Caco-2 (cell line): Measurements from ENCODE around the gene SPATA31D1. TPM values are rescaled to one million over a fixed set of nuclear protein-coding genes. Genes with fewer than 3 reads are reported as not detected.

ENCODE experiments used
- BruUV-seq: library from RNA; stranded (reverse); fragments of 400-500 nt; replicated peaks from 2 replicates; lab custom pipeline; 2021; lab: Mats Ljungman, UMichigan
- CTCF ChIA-PET: fragments of 300-600 bp; sonication (Branson Sonifier 250); formaldehyde crosslinking; loops from one replicate; lab custom pipeline; 2022; ENCODE audit warnings: antibody characterized with exemption; lab: Charles Lee
- POLR2A ChIA-PET: fragments of 300-600 bp; sonication (Branson Sonifier 250); formaldehyde crosslinking; loops from one replicate; lab custom pipeline; 2022; ENCODE audit warnings: antibody characterized with exemption; lab: Charles Lee
- DNase-seq, 2 experiments: peaks; one replicate each; pipeline versions ENCODE4 v3.0.0 to v3.0.0-alpha.2; 2020 to 2022
- H3K27me3 ChIP-seq: replicated peaks from 2 replicates; pipeline ENCODE4 v1.6.0; 2011; ENCODE audit warnings: low read length; ENCODE audit not compliant: control insufficient read depth, insufficient read depth
- H3K36me3 ChIP-seq: 2 replicates; pipeline ENCODE4 v1.5.1; 2011; ENCODE audit warnings: low read length; ENCODE audit not compliant: control insufficient read depth, insufficient read depth
- H3K4me1 ChIP-seq: fragments of 250-450 bp; sonication (Bioruptor Pico); 2 replicates; pipeline ENCODE4 v1.5.1; 2020; ENCODE audit warnings: mild to moderate bottlenecking
- H3K4me3 ChIP-seq: 2 replicates; pipeline ENCODE4 v1.5.1; 2011; ENCODE audit warnings: low read depth, mild to moderate bottlenecking, control low read depth, low read length
- H3K9me3 ChIP-seq: fragments of 250-450 bp; sonication (Bioruptor Pico); 2 replicates; pipeline ENCODE4 v1.5.1; 2020; ENCODE audit warnings: mild to moderate bottlenecking, moderate library complexity
- H3K27ac Mint-ChIP-seq: one replicate; pipeline ENCODE4 v1.8.0; 2022; ENCODE audit warnings: mixed read lengths; ENCODE audit not compliant: unreplicated experiment
- H3K27me3 Mint-ChIP-seq: one replicate; pipeline ENCODE4 v1.8.0; 2022; ENCODE audit warnings: mixed read lengths; ENCODE audit not compliant: insufficient read depth, unreplicated experiment
- H3K36me3 Mint-ChIP-seq: one replicate; pipeline ENCODE4 v1.8.0; 2022; ENCODE audit warnings: mild to moderate bottlenecking, mixed read lengths; ENCODE audit not compliant: insufficient read depth, unreplicated experiment
- H3K4me1 Mint-ChIP-seq: one replicate; pipeline ENCODE4 v1.8.0; 2022; ENCODE audit warnings: low read depth, mixed read lengths; ENCODE audit not compliant: unreplicated experiment
- H3K4me3 Mint-ChIP-seq: one replicate; pipeline ENCODE4 v1.8.0; 2022; ENCODE audit warnings: mild to moderate bottlenecking, moderate library complexity, mixed read lengths; ENCODE audit not compliant: unreplicated experiment
- H3K9me3 Mint-ChIP-seq: one replicate; pipeline ENCODE4 v1.8.0; 2022; ENCODE audit warnings: mixed read lengths; ENCODE audit not compliant: unreplicated experiment
- intact Hi-C: fragments of 100-400 bp; cut with micrococcal nuclease; formaldehyde crosslinking; loops from one replicate; pipeline ENCODE4 v1.10.0; 2022; ENCODE audit not compliant: unreplicated experiment
- total RNA-seq: library from RNA; stranded (reverse); gene quantifications from 2 replicates; pipeline ENCODE4 v1.2.3, GENCODE V29; 2022
- TF ChIP-seq, protein P1 (sequence below), 2 experiments: fragments of 200-600 bp in 1 of 2; IDR thresholded peaks; 1 replicate in 1 of 2; 2 replicates in 1 of 2; pipeline versions ENCODE4 v1.5.1 to v1.8.0; 2011 to 2022; ENCODE audit warnings: antibody characterized with exemption in 1 of 2, control low read depth in 1 of 2, inconsistent platforms in 1 of 2, low read depth in 1 of 2, low read length in 1 of 2, mild to moderate bottlenecking in 1 of 2, moderate library complexity in 1 of 2; ENCODE audit not compliant: insufficient read depth in 1 of 2, severe bottlenecking in 1 of 2, unreplicated experiment in 1 of 2

SPATA31D1 gene
- total RNA-seq, 1 experiment from 2014 or later = not detected

DNA sequence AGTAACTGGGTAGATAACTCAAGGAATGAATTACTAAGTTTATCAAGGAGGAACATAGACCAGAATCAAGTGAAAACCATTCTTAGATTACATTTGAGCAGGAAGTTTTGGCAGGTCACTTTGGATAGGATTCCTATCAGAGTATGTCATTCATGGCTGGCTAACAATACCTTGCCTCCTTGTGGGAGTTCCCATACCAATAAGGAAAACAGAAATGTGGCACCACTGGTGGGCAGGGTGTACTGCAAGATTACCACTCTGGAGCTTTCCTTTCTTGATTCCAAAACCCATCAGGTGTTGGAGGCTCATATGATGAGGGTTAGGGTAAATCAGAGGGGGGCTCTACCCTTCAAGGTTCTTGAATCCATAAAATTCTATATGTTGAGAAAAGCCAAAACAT lies 18.6 kb upstream of the SPATA31D1 start:
- H3K27me3 ChIP-seq = no peaks in the 10 kb centered on the region
- Mint-ChIP-seq H3K4me3 (no peak overlapping the region), H3K27me3 (no peaks in the 10 kb centered on the region), H3K4me1 (no peaks in the 10 kb centered on the region), H3K9me3 (no peaks in the 10 kb centered on the region), H3K27ac (no peak overlapping the region), H3K36me3 (no peaks in the 10 kb centered on the region)
- no peak for DNase-seq
- no peak overlapping the region for H3K4me3 ChIP-seq
- no peaks in the 10 kb centered on the region for H3K9me3 ChIP-seq
- no peaks in the 10 kb centered on the region for H3K4me1 ChIP-seq
- TF ChIP-seq, protein P1, sequence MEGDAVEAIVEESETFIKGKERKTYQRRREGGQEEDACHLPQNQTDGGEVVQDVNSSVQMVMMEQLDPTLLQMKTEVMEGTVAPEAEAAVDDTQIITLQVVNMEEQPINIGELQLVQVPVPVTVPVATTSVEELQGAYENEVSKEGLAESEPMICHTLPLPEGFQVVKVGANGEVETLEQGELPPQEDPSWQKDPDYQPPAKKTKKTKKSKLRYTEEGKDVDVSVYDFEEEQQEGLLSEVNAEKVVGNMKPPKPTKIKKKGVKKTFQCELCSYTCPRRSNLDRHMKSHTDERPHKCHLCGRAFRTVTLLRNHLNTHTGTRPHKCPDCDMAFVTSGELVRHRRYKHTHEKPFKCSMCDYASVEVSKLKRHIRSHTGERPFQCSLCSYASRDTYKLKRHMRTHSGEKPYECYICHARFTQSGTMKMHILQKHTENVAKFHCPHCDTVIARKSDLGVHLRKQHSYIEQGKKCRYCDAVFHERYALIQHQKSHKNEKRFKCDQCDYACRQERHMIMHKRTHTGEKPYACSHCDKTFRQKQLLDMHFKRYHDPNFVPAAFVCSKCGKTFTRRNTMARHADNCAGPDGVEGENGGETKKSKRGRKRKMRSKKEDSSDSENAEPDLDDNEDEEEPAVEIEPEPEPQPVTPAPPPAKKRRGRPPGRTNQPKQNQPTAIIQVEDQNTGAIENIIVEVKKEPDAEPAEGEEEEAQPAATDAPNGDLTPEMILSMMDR (IDR thresholded peaks at IDR 0.05; ENCODE audit: insufficient read depth in 1 of 2, low read depth in 1 of 2, low read length in 1 of 2, severe bottlenecking in 1 of 2, unreplicated experiment in 1 of 2) = no peak
- H3K36me3 ChIP-seq = no peaks in the 10 kb centered on the region
- BruUV-seq = no TSS peak
- ChIA-PET CTCF (no interaction called here), POLR2A (no interaction called here)
- intact Hi-C loops = no loop called here

DNA sequence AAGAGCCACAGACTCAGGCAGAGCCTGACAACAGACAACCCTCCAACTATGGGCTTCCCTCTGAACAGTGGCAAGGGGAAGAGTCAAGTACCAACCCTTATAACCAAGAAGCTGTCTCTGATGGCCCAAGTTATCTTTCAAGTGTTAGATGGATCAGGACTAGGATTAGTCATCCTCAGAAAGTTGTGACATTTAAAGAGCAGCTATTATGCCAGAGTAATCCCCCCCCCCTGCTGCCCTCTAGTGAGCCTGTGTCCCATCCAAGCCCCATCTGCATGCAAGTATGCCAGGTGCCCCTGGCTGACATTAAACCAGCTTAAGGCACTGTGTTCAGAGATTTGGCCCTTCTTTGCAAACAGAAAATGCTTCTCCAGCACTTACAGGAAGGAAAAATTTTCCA lies 16.8 kb upstream of the SPATA31D1 start:
- Histone ChIP-seq H3K27me3 (no peaks in the 10 kb centered on the region), H3K9me3 (no peaks in the 10 kb centered on the region), H3K4me3 (no peak overlapping the region), H3K36me3 (no peaks in the 10 kb centered on the region), H3K4me1 (no peaks in the 10 kb centered on the region)
- peaks cover 3% of the 10 kb centered on the region for H3K27me3 Mint-ChIP-seq
- no peak overlapping the region for H3K4me3 Mint-ChIP-seq
- intact Hi-C loops = no loop called here
- no peaks in the 10 kb centered on the region for H3K4me1 Mint-ChIP-seq
- TF ChIP-seq, protein P1 (IDR thresholded peaks at IDR 0.05; ENCODE audit: insufficient read depth in 1 of 2, low read depth in 1 of 2, low read length in 1 of 2, severe bottlenecking in 1 of 2, unreplicated experiment in 1 of 2) = no peak
- POLR2A ChIA-PET = no interaction called here
- no peaks in the 10 kb centered on the region for H3K9me3 Mint-ChIP-seq
- DNase-seq = no peak
- no peak overlapping the region for H3K27ac Mint-ChIP-seq
- CTCF ChIA-PET = no interaction called here
- no peaks in the 10 kb centered on the region for H3K36me3 Mint-ChIP-seq
- BruUV-seq = no TSS peak

DNA sequence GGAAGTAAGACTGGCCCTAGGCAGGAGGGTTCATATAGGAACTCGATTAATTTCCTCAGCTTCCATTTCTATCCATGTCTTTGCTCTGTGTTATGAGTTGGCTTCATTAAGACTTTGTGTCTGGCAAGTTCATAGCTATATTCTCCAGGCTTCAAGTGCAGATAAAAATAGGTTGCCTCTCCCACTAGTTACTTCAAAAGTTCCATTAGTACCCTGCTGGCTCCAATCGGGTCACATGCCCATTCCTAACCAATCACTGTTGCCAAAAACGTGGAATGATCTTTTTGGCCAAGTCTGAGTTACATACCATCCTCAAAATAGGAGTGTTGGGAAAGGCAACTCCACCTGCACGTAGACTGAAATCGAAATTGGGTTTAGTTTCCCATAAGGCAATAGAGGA lies 13.8 kb upstream of the SPATA31D1 start:
- TF ChIP-seq, protein P1 (IDR thresholded peaks at IDR 0.05; ENCODE audit: insufficient read depth in 1 of 2, low read depth in 1 of 2, low read length in 1 of 2, severe bottlenecking in 1 of 2, unreplicated experiment in 1 of 2) = no peak
- Histone ChIP-seq H3K36me3 (no peaks in the 10 kb centered on the region), H3K27me3 (no peaks in the 10 kb centered on the region), H3K4me3 (no peak overlapping the region), H3K4me1 (no peaks in the 10 kb centered on the region), H3K9me3 (no peaks in the 10 kb centered on the region)
- H3K36me3 Mint-ChIP-seq = no peaks in the 10 kb centered on the region
- intact Hi-C loops = no loop called here
- no peaks in the 10 kb centered on the region for H3K9me3 Mint-ChIP-seq
- POLR2A ChIA-PET = no interaction called here
- no peak overlapping the region for H3K27ac Mint-ChIP-seq
- no peak for DNase-seq
- H3K4me1 Mint-ChIP-seq = no peaks in the 10 kb centered on the region
- H3K27me3 Mint-ChIP-seq = peaks cover 3% of the 10 kb centered on the region
- no TSS peak for BruUV-seq
- no peak overlapping the region for H3K4me3 Mint-ChIP-seq
- CTCF ChIA-PET = no interaction called here
